GM23338 (cell line): ENCODE results near the gene BANP.
A peak's percentile ranks its signal among the peaks of the same experiment; 100 is the strongest.

Experiments used
- CREB1 ChIP-seq: fragments of 250-450 bp; sonication (Bioruptor Pico); IDR thresholded peaks from 2 replicates; pipeline ENCODE4 v1.5.0; 2020; ENCODE audit warnings: low read depth, mild to moderate bottlenecking, moderate library complexity
- EZH2 ChIP-seq: fragments of 200-600 bp; sonication (generic); IDR thresholded peaks from one replicate; pipeline ENCODE4 v1.8.0; 2017; ENCODE audit warnings: antibody characterized with exemption, mild to moderate bottlenecking, low read depth; ENCODE audit not compliant: unreplicated experiment
- EZH2phosphoT487 ChIP-seq: fragments of 200-600 bp; sonication (generic); IDR thresholded peaks from one replicate; pipeline ENCODE4 v1.8.1; 2018; ENCODE audit warnings: antibody characterized with exemption; ENCODE audit not compliant: unreplicated experiment
- JUNB ChIP-seq: IDR thresholded peaks from one replicate; pipeline ENCODE4 v1.6.1; 2016; ENCODE audit warnings: antibody characterized with exemption; ENCODE audit not compliant: unreplicated experiment
- POLR2AphosphoS5 ChIP-seq: IDR thresholded peaks from 2 replicates; pipeline ENCODE4 v1.6.1; 2016; ENCODE audit warnings: antibody characterized with exemption, low read depth
- STAT1 ChIP-seq: IDR thresholded peaks from one replicate; pipeline ENCODE4 v1.6.1; 2016; ENCODE audit warnings: antibody characterized with exemption; ENCODE audit not compliant: unreplicated experiment
- ZNF114 ChIP-seq: fragments of 250-450 bp; sonication (Bioruptor Pico); IDR thresholded peaks from 2 replicates; pipeline ENCODE4 v1.5.0; 2020; ENCODE audit warnings: mild to moderate bottlenecking, moderate library complexity
- ZNF331 ChIP-seq: fragments of 250-450 bp; sonication (Bioruptor Pico); IDR thresholded peaks from 2 replicates; pipeline ENCODE4 v1.5.0; 2020; ENCODE audit warnings: low read depth, mild to moderate bottlenecking, moderate library complexity
- ZNF462 ChIP-seq: fragments of 250-450 bp; sonication (Bioruptor Pico); IDR thresholded peaks from 2 replicates; pipeline ENCODE4 v1.5.0; 2020; ENCODE audit warnings: mild to moderate bottlenecking, moderate library complexity
- TF ChIP-seq, protein P1 (sequence below), 2 experiments: fragments of 200-600 bp in 1 of 2; sonication (generic) in 1 of 2; conservative IDR thresholded peaks; 2 replicates each; pipeline versions ENCODE4 v1.5.1 to v1.6.1; 2016 to 2017; ENCODE audit warnings: antibody characterized with exemption in 2 of 2, low read depth in 2 of 2, mild to moderate bottlenecking in 2 of 2, moderate library complexity in 1 of 2
- TF ChIP-seq, protein P2 (sequence below): IDR thresholded peaks from one replicate; pipeline ENCODE4 v1.6.1; 2018; ENCODE audit warnings: antibody characterized with exemption; ENCODE audit not compliant: unreplicated experiment
- TF ChIP-seq, protein P3 (sequence below): IDR thresholded peaks from 2 replicates; pipeline ENCODE4 v1.6.1; 2016; ENCODE audit warnings: antibody characterized with exemption

- TF ChIP-seq, protein P1, sequence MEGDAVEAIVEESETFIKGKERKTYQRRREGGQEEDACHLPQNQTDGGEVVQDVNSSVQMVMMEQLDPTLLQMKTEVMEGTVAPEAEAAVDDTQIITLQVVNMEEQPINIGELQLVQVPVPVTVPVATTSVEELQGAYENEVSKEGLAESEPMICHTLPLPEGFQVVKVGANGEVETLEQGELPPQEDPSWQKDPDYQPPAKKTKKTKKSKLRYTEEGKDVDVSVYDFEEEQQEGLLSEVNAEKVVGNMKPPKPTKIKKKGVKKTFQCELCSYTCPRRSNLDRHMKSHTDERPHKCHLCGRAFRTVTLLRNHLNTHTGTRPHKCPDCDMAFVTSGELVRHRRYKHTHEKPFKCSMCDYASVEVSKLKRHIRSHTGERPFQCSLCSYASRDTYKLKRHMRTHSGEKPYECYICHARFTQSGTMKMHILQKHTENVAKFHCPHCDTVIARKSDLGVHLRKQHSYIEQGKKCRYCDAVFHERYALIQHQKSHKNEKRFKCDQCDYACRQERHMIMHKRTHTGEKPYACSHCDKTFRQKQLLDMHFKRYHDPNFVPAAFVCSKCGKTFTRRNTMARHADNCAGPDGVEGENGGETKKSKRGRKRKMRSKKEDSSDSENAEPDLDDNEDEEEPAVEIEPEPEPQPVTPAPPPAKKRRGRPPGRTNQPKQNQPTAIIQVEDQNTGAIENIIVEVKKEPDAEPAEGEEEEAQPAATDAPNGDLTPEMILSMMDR (conservative IDR thresholded peaks at IDR 0.05; ENCODE audit: low read depth in 2 of 2) = peak in 1 of 2 experiments; percentile 17; a peak in 2 of 4 replicates
- TF ChIP-seq ZNF114 (CRISPR knock-in tag) (no peak), STAT1 (no peak), EZH2 (no peak), POLR2AphosphoS5 (no peak), ZNF331 (CRISPR knock-in tag) (no peak), EZH2phosphoT487 (no peak), CREB1 (CRISPR knock-in tag) (no peak), JUNB (no peak), ZNF462 (no peak)
- TF ChIP-seq, protein P2, sequence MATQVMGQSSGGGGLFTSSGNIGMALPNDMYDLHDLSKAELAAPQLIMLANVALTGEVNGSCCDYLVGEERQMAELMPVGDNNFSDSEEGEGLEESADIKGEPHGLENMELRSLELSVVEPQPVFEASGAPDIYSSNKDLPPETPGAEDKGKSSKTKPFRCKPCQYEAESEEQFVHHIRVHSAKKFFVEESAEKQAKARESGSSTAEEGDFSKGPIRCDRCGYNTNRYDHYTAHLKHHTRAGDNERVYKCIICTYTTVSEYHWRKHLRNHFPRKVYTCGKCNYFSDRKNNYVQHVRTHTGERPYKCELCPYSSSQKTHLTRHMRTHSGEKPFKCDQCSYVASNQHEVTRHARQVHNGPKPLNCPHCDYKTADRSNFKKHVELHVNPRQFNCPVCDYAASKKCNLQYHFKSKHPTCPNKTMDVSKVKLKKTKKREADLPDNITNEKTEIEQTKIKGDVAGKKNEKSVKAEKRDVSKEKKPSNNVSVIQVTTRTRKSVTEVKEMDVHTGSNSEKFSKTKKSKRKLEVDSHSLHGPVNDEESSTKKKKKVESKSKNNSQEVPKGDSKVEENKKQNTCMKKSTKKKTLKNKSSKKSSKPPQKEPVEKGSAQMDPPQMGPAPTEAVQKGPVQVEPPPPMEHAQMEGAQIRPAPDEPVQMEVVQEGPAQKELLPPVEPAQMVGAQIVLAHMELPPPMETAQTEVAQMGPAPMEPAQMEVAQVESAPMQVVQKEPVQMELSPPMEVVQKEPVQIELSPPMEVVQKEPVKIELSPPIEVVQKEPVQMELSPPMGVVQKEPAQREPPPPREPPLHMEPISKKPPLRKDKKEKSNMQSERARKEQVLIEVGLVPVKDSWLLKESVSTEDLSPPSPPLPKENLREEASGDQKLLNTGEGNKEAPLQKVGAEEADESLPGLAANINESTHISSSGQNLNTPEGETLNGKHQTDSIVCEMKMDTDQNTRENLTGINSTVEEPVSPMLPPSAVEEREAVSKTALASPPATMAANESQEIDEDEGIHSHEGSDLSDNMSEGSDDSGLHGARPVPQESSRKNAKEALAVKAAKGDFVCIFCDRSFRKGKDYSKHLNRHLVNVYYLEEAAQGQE = no peak
- TF ChIP-seq, protein P3, sequence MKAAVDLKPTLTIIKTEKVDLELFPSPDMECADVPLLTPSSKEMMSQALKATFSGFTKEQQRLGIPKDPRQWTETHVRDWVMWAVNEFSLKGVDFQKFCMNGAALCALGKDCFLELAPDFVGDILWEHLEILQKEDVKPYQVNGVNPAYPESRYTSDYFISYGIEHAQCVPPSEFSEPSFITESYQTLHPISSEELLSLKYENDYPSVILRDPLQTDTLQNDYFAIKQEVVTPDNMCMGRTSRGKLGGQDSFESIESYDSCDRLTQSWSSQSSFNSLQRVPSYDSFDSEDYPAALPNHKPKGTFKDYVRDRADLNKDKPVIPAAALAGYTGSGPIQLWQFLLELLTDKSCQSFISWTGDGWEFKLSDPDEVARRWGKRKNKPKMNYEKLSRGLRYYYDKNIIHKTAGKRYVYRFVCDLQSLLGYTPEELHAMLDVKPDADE = no peak
Measured at GRCh38 chr16:88063211-88063773, 112.1 kb downstream of the BANP start.
